ENCODE results near the gene GRIA2.

The GRIA2 gene

DNA sequence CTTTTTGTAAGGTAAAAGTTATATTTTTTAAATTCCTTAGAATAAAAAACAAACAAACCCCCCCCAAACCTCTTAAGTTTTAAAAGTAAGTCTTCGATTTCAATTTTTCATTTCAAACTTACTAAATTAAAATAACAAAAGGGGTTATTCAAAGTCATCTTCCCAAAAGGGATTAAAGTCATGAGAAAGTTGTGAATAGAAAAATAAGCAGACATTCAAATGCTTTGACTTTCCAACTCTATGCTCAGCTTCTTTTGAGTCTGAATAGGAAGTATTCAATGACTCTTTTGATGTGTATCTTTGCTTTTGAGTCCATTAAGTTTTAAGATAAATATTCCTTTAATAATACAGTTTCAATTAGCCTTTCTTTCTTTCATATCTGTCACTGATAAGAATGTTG lies 138.3 kb downstream of the GRIA2 start:
- DNase-seq (ENCODE audit: insufficient read length, low spot score) (no peak), FAIRE-seq (no peak)

DNA sequence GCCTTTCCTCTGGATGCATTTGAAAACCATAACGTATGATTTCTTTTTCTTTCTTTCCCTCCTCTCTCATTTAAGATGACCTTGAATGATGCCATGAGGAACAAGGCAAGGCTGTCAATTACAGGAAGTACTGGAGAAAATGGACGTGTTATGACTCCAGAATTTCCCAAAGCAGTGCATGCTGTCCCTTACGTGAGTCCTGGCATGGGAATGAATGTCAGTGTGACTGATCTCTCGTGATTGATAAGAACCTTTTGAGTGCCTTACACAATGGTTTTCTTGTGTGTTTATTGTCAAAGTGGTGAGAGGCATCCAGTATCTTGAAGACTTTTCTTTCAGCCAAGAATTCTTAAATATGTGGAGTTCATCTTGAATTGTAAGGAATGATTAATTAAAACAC lies 142.8 kb downstream of the GRIA2 start:
- FAIRE-seq (no peak), DNase-seq (ENCODE audit: insufficient read length, low spot score) (no peak)

DNA sequence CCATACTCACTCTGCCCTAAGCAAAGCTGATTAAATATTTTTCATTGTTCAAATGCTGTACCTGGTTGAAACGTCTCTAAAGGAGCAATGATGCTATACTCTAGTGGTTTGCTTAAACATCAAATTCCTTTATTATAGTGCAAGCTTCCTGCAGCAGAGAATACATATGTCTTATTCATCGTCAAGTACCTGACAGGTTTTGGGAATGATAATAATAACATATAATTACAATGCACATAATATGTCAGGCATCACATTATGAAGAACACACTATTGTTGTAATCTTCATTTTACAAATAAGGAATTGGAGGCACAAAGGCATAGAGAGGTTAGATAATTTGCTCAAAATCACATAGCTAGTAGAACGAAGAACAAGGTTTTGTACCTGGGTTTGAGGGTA lies 151.6 kb downstream of the GRIA2 start:
- FAIRE-seq (no peak), DNase-seq (ENCODE audit: insufficient read length, low spot score) (no peak)

DNA sequence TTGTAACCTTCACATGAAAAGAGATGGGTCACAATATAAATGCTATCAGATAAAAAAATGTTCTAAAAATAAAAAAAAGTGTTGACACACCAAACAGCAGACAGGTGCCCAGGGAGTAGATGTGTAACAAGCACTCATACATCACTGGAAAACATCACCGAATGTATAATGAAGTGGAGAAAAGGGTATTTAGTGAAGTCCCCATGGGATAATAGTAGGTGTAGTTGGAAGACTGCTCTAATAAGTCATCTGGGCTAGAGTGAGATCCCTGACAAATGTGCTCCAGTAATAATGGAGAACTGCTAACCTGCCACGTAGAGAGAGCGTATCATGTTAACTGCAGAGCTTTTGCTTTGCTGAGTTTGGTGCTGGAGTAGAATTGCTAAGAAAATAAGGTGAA lies 152.0 kb downstream of the GRIA2 start:
- FAIRE-seq (no peak), DNase-seq (ENCODE audit: insufficient read length, low spot score) (no peak)

DNA sequence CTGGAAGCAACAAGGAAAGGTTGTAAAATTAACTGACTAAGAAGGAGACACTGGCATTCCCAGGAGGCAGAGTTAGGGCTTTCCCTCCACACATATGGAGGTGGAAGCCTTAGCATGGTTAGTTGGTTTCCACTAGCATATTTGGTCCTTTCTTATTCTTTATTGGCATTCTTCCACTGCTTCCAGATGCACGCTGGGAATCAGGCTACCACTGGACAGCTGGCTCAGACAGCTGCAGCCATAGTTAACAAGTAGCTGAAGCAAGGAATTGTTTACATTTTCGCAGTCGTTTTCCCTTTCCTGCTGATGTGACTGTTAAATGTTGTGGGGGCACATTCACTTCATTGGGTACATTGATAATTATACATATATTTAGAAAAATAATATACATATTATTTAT lies 169.2 kb downstream of the GRIA2 start:
- FAIRE-seq (no peak), DNase-seq (ENCODE audit: insufficient read length, low spot score) (no peak)

DNA sequence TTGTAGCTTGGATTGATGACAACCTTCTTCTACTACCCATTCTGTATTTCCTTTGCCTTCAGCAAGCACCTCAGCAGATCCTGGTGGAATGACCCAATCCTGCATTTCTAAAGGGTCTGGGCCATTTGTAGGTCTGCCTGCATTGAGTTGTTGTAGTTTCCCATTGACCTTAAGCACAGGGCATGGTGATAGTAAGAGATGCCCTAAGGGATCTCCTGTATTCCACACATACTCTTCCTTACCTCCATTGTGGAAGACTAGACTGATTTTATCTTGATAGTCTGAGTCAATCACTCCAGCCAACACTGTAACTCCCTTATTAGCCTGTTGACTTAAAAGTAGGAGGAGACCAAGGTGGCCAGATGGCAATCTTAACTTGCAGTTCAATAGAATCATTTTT lies 184.5 kb downstream of the GRIA2 start:
- DNase-seq (ENCODE audit: insufficient read length, low spot score) (no peak), FAIRE-seq (no peak)

Data from GM19239 (cell line).